SK-N-SH treated with all-trans-retinoic acid at 6 μM for 48 hours (cell line): ENCODE data around the gene TFAP2A.

ENCODE experiments used
- ATAC-seq: fragments of 200-7000 bp; cut with Tn5 transposase; 3 replicates; pipeline ENCODE4 v1.9.1; 2020; ENCODE audit warnings: mild to moderate bottlenecking, moderate library complexity
- BACH2 ChIP-seq: fragments of 250-450 bp; sonication (Bioruptor Pico); IDR thresholded peaks from 2 replicates; pipeline ENCODE4 v1.9.0; 2021; ENCODE audit warnings: mild to moderate bottlenecking, borderline replicate concordance
- CSRNP3 ChIP-seq: fragments of 250-450 bp; sonication (Bioruptor Pico); IDR thresholded peaks from 2 replicates; pipeline ENCODE4 v1.5.1; 2021; ENCODE audit warnings: mild to moderate bottlenecking, moderate library complexity
- ESRRG ChIP-seq: fragments of 250-450 bp; sonication (Bioruptor Pico); IDR thresholded peaks from 2 replicates; pipeline ENCODE4 v1.6.1; 2021; ENCODE audit warnings: mild to moderate bottlenecking
- GLIS3 ChIP-seq: fragments of 250-450 bp; sonication (Bioruptor Pico); IDR thresholded peaks from 2 replicates; pipeline ENCODE4 v1.5.0; 2020; ENCODE audit warnings: mild to moderate bottlenecking, moderate library complexity
- PATZ1 ChIP-seq: fragments of 250-450 bp; sonication (Bioruptor Pico); IDR thresholded peaks from 2 replicates; pipeline ENCODE4 v1.8.0; 2020; ENCODE audit warnings: mild to moderate bottlenecking, moderate library complexity, borderline replicate concordance
- POU6F1 ChIP-seq: fragments of 250-450 bp; sonication (Bioruptor Pico); IDR thresholded peaks from 2 replicates; pipeline ENCODE4 v1.8.0; 2021; ENCODE audit warnings: low read depth, mild to moderate bottlenecking, moderate library complexity, borderline replicate concordance
- PPARA ChIP-seq: fragments of 250-450 bp; sonication (Bioruptor Pico); IDR thresholded peaks from 2 replicates; pipeline ENCODE4 v1.5.0; 2020; ENCODE audit warnings: mild to moderate bottlenecking, borderline replicate concordance
- RARB ChIP-seq: fragments of 250-450 bp; sonication (Bioruptor Pico); IDR thresholded peaks from 2 replicates; pipeline ENCODE4 v1.8.0; 2021; ENCODE audit warnings: mild to moderate bottlenecking, moderate library complexity
- SNAI2 ChIP-seq: fragments of 250-450 bp; sonication (Bioruptor Pico); IDR thresholded peaks from 2 replicates; pipeline ENCODE4 v1.5.0; 2020; ENCODE audit warnings: mild to moderate bottlenecking, moderate library complexity
- TCF4 ChIP-seq: fragments of 250-450 bp; sonication (Bioruptor Pico); IDR thresholded peaks from 2 replicates; pipeline ENCODE4 v1.8.0; 2021; ENCODE audit warnings: mild to moderate bottlenecking, moderate library complexity, borderline replicate concordance
- TOX ChIP-seq: fragments of 250-450 bp; sonication (Bioruptor Pico); IDR thresholded peaks from 2 replicates; pipeline ENCODE4 v1.8.0; 2021; ENCODE audit warnings: mild to moderate bottlenecking, moderate library complexity, borderline replicate concordance
- TSHZ2 ChIP-seq: fragments of 250-450 bp; sonication (Bioruptor Pico); IDR thresholded peaks from 2 replicates; pipeline ENCODE4 v1.5.0; 2020; ENCODE audit warnings: mild to moderate bottlenecking, moderate library complexity
- ZC3H10 ChIP-seq: fragments of 250-450 bp; sonication (Bioruptor Pico); IDR thresholded peaks from 2 replicates; pipeline ENCODE4 v1.5.1; 2021; ENCODE audit warnings: mild to moderate bottlenecking, moderate library complexity
- ZFP3 ChIP-seq: fragments of 250-450 bp; sonication (Bioruptor Pico); IDR thresholded peaks from 2 replicates; pipeline ENCODE4 v1.5.0; 2020; ENCODE audit warnings: mild to moderate bottlenecking, moderate library complexity
- ZFP30 ChIP-seq: fragments of 450-650 bp; formaldehyde crosslinking; IDR thresholded peaks from 2 replicates; pipeline ENCODE4 v1.5.0; 2022; ENCODE audit warnings: mild to moderate bottlenecking, moderate library complexity
- ZNF565 ChIP-seq: fragments of 450-650 bp; formaldehyde crosslinking; conservative IDR thresholded peaks from 2 replicates; pipeline ENCODE4 v1.5.0; 2020; ENCODE audit warnings: low read depth, mild to moderate bottlenecking, moderate library complexity

The TFAP2A gene

GRCh38 chr6:10431423-10432164 is 16.7 kb upstream of the TFAP2A start:
- no peak for ATAC-seq
- TF ChIP-seq TOX (CRISPR knock-in tag) (no peak), ZFP3 (no peak), PPARA (CRISPR knock-in tag) (no peak), POU6F1 (CRISPR knock-in tag) (no peak), SNAI2 (CRISPR knock-in tag) (no peak), ZNF565 (CRISPR knock-in tag) (no peak), ZC3H10 (CRISPR knock-in tag) (no peak)
- TF ChIP-seq, all 23 proteins: peak for 0

GRCh38 chr6:10429638-10430427 is 15.0 kb upstream of the TFAP2A start:
- TF ChIP-seq ZFP3 (no peak), RARB (CRISPR knock-in tag) (no peak), BACH2 (CRISPR knock-in tag) (no peak), POU6F1 (CRISPR knock-in tag) (no peak), CSRNP3 (CRISPR knock-in tag) (no peak), ZC3H10 (CRISPR knock-in tag) (no peak), ESRRG (CRISPR knock-in tag) (no peak), SNAI2 (CRISPR knock-in tag) (no peak), TSHZ2 (CRISPR knock-in tag) (no peak), TCF4 (CRISPR knock-in tag) (no peak), PPARA (CRISPR knock-in tag) (no peak)
- peak; percentile 76 for ATAC-seq

GRCh38 chr6:10426781-10427279 is 12.0 kb upstream of the TFAP2A start:
- no peak for ATAC-seq
- TF ChIP-seq PPARA (CRISPR knock-in tag), result no peak
- no peak for TF ChIP-seq GLIS3 (CRISPR knock-in tag)
- TF ChIP-seq ZFP3, result no peak
- no peak for TF ChIP-seq ZNF565 (CRISPR knock-in tag)
- TF ChIP-seq, all 23 proteins: peak for 0

- ATAC-seq, result peak; percentile 66
- TF ChIP-seq ZFP30 (CRISPR knock-in tag) (no peak), PATZ1 (CRISPR knock-in tag) (no peak), ESRRG (CRISPR knock-in tag) (no peak), TOX (CRISPR knock-in tag) (no peak), ZNF565 (CRISPR knock-in tag) (no peak), CSRNP3 (CRISPR knock-in tag) (no peak), POU6F1 (CRISPR knock-in tag) (no peak)
Observed at GRCh38 chr6:10425975-10426780, 11.3 kb upstream of the TFAP2A start.
